CD14-positive monocyte (primary cell): ENCODE measurements around the gene TBC1D22A. TPM values are rescaled to one million over a fixed set of nuclear protein-coding genes. Genes with fewer than 3 reads are reported as not detected.

Source experiments
- DNase-seq, 3 donors: peaks; one replicate each; pipeline ENCODE4 v3.0.0-alpha.2; 2011 to 2022
- H2AFZ ChIP-seq: 2 replicates; pipeline ENCODE4 v1.6.0; 2012; ENCODE audit warnings: mild to moderate bottlenecking, low read depth, low read length, inconsistent platforms; ENCODE audit not compliant: insufficient read depth, poor library complexity, severe bottlenecking
- H3K27ac ChIP-seq, 2 donors: 1 replicate in 1 of 2; 2 replicates in 1 of 2; pipeline ENCODE4 v1.5.1; 2012 to 2013; ENCODE audit warnings: low read length in 2 of 2, control low read depth in 1 of 2, inconsistent platforms in 1 of 2, low read depth in 1 of 2, mild to moderate bottlenecking in 1 of 2
- H3K27me3 ChIP-seq, 2 donors: one replicate each; pipeline versions ENCODE4 v1.6.0 to v1.6.1; 2011 to 2013; ENCODE audit warnings: low read length in 2 of 2; ENCODE audit not compliant: control insufficient read depth in 2 of 2, insufficient read depth in 2 of 2
- H3K36me3 ChIP-seq, 2 donors: replicated peaks in 1 of 2; 1 replicate in 1 of 2; 2 replicates in 1 of 2; pipeline versions ENCODE4 v1.5.1 to v1.6.1; 2012 to 2013; ENCODE audit warnings: low read length in 2 of 2, control low read depth in 1 of 2, inconsistent platforms in 1 of 2, mild to moderate bottlenecking in 1 of 2; ENCODE audit not compliant: insufficient read depth in 2 of 2, control insufficient read depth in 1 of 2
- H3K4me1 ChIP-seq, 2 donors: 1 replicate in 1 of 2; 2 replicates in 1 of 2; pipeline versions ENCODE4 v1.5.1 to v1.6.1; 2012 to 2013; ENCODE audit warnings: low read length in 2 of 2, control low read depth in 1 of 2, inconsistent platforms in 1 of 2, mild to moderate bottlenecking in 1 of 2, moderate library complexity in 1 of 2; ENCODE audit not compliant: insufficient read depth in 2 of 2, control insufficient read depth in 1 of 2
- H3K4me2 ChIP-seq: replicated peaks from 2 replicates; pipeline ENCODE3; 2012; ENCODE audit warnings: low read length, moderate library complexity, mild to moderate bottlenecking; ENCODE audit not compliant: poor library complexity, severe bottlenecking; ENCODE audit errors: extremely low read depth
- H3K4me3 ChIP-seq, 3 experiments: fragments of 200-600 bp in 1 of 3; sonication (generic) in 1 of 3; replicated peaks in 1 of 3; 1 replicate in 2 of 3; 2 replicates in 1 of 3; pipeline ENCODE4 v1.5.1; 2011 to 2013; ENCODE audit warnings: low read length in 3 of 3, mild to moderate bottlenecking in 3 of 3, control low read depth in 2 of 3, low read depth in 2 of 3, inconsistent platforms in 1 of 3, moderate library complexity in 1 of 3
- H3K79me2 ChIP-seq: 2 replicates; pipeline ENCODE4 v1.6.0; 2012; ENCODE audit warnings: mild to moderate bottlenecking, control low read depth, inconsistent platforms, low read length, moderate library complexity; ENCODE audit not compliant: insufficient read depth
- H3K9ac ChIP-seq: 2 replicates; pipeline ENCODE4 v1.6.0; 2017; ENCODE audit warnings: low read length, mild to moderate bottlenecking; ENCODE audit not compliant: insufficient read depth, poor library complexity, severe bottlenecking
- H3K9me3 ChIP-seq, 2 donors: replicated peaks in 1 of 2; 1 replicate in 1 of 2; 2 replicates in 1 of 2; pipeline versions ENCODE4 v1.5.1 to v1.6.1; 2012 to 2013; ENCODE audit warnings: low read length in 2 of 2, control low read depth in 1 of 2; ENCODE audit not compliant: control insufficient read depth in 1 of 2, insufficient read depth in 1 of 2
- H4K20me1 ChIP-seq: 2 replicates; pipeline ENCODE4 v1.6.0; 2012; ENCODE audit warnings: mild to moderate bottlenecking, low read length, control low read depth, moderate library complexity; ENCODE audit not compliant: insufficient read depth
- H3K27ac Mint-ChIP-seq, 7 donors: one replicate each; pipeline ENCODE4 v1.8.0; 2020; ENCODE audit warnings: mild to moderate bottlenecking in 7 of 7, mixed read lengths in 7 of 7, moderate library complexity in 6 of 7, inconsistent platforms in 2 of 7
- H3K27me3 Mint-ChIP-seq, 3 donors: one replicate each; pipeline ENCODE4 v1.8.0; 2021 to 2022; ENCODE audit warnings: low read depth in 3 of 3, mild to moderate bottlenecking in 3 of 3, mixed read lengths in 3 of 3, moderate library complexity in 3 of 3, inconsistent platforms in 1 of 3
- H3K36me3 Mint-ChIP-seq, 2 donors: one replicate each; pipeline ENCODE4 v1.8.0; 2020; ENCODE audit warnings: mixed read lengths in 2 of 2, inconsistent platforms in 1 of 2, mild to moderate bottlenecking in 1 of 2
- H3K4me1 Mint-ChIP-seq: one replicate; pipeline ENCODE4 v1.8.0; 2020; ENCODE audit warnings: mild to moderate bottlenecking, mixed read lengths
- H3K4me3 Mint-ChIP-seq, 2 donors: one replicate each; pipeline ENCODE4 v1.8.0; 2020; ENCODE audit warnings: mild to moderate bottlenecking in 2 of 2, mixed read lengths in 2 of 2, moderate library complexity in 1 of 2
- H3K9me3 Mint-ChIP-seq, 7 donors: one replicate each; pipeline ENCODE4 v1.8.0; 2020 to 2022; ENCODE audit warnings: mixed read lengths in 7 of 7, mild to moderate bottlenecking in 6 of 7, moderate library complexity in 6 of 7, inconsistent platforms in 2 of 7
- CTCF ChIP-seq: fragments of 200-600 bp; IDR thresholded peaks from one replicate; pipeline ENCODE4 v1.8.0; 2022; ENCODE audit warnings: antibody characterized with exemption, mild to moderate bottlenecking
- WGBS: methylation state at CpG from one replicate; pipeline ENCODE4 v1.1.5; 2013; ENCODE audit warnings: missing lambda C conversion rate; ENCODE audit not compliant: insufficient coverage; 5-methylcytosine and 5-hydroxymethylcytosine counted together
- intact Hi-C, 2 donors: fragments of 100-400 bp; cut with micrococcal nuclease; formaldehyde crosslinking; loops; one replicate each; pipeline versions ENCODE4 v1.15.0 to v1.15.1; 2023
- polyA plus RNA-seq, 3 donors: library from polyadenylated mRNA; depleted of rRNA in 1 of 3; unstranded in 2 of 3; stranded (reverse) in 1 of 3; fragments of 300-500 nt in 2 of 3; fragments of >200 nt in 1 of 3; fragmentation: Illumina TruSeq in 2 of 3; gene quantifications; 1 replicate in 2 of 3; 2 replicates in 1 of 3; pipeline ENCODE4 v1.2.3, GENCODE V29; 2012 to 2021

Gene TBC1D22A
- polyA plus RNA-seq, 3 donors = 25.9 to 36.2 (median 29.5) TPM

GRCh38 chr22:47036352-47036751 is 273.9 kb downstream of the TBC1D22A start:
- Mint-ChIP-seq H3K9me3 (peaks cover 0 to 2% (median 0%) of the 10 kb centered on the region in 7 donors), H3K27me3 (peaks cover 0 to 5% (median 0%) of the 10 kb centered on the region in 3 donors), H3K27ac (no peak overlapping the region), H3K36me3 (peaks cover 41 to 55% of the 10 kb centered on the region in 2 donors), H3K4me3 (no peak overlapping the region), H3K4me1 (no peaks in the 10 kb centered on the region)
- no peaks in the 10 kb centered on the region for H3K9me3 ChIP-seq
- no peaks in the 10 kb centered on the region for H3K4me1 ChIP-seq
- H3K27ac ChIP-seq = no peak overlapping the region
- H3K4me3 ChIP-seq = no peak overlapping the region
- no peak overlapping the region for H2AFZ ChIP-seq
- H3K9ac ChIP-seq = no peak overlapping the region
- H3K27me3 ChIP-seq = no peaks in the 10 kb centered on the region
- H4K20me1 ChIP-seq = peaks cover 80% of the 10 kb centered on the region
- peaks cover 17 to 49% of the 10 kb centered on the region in 2 donors for H3K36me3 ChIP-seq
- intact Hi-C loops = no loop called here
- WGBS = 100% methylated on average over 5 of the region's 10 CpGs
- H3K79me2 ChIP-seq = no peaks in the 10 kb centered on the region
- H3K4me2 ChIP-seq = no peak overlapping the region
- DNase-seq = no peak
- no peak for TF ChIP-seq CTCF

- WGBS = over 99% methylated on average over 17 of the region's 20 CpGs
- H3K27ac ChIP-seq = no peak overlapping the region
- Mint-ChIP-seq H3K36me3 (peaks cover 38 to 51% of the 10 kb centered on the region in 2 donors), H3K4me1 (no peaks in the 10 kb centered on the region), H3K27ac (no peak overlapping the region), H3K4me3 (no peak overlapping the region), H3K27me3 (peaks cover 0 to 4% (median 0%) of the 10 kb centered on the region in 3 donors), H3K9me3 (peaks cover 0 to 2% (median 0%) of the 10 kb centered on the region in 7 donors)
- H3K36me3 ChIP-seq = peaks cover 17 to 47% of the 10 kb centered on the region in 2 donors
- no peaks in the 10 kb centered on the region for H3K4me1 ChIP-seq
- no peak overlapping the region for H3K9ac ChIP-seq
- H4K20me1 ChIP-seq = peaks cover 80% of the 10 kb centered on the region
- intact Hi-C loops = no loop called here
- no peak for TF ChIP-seq CTCF
- H3K9me3 ChIP-seq = no peaks in the 10 kb centered on the region
- no peaks in the 10 kb centered on the region for H3K27me3 ChIP-seq
- no peaks in the 10 kb centered on the region for H3K79me2 ChIP-seq
- no peak for DNase-seq
- no peak overlapping the region for H2AFZ ChIP-seq
- H3K4me3 ChIP-seq = no peak overlapping the region
- H3K4me2 ChIP-seq = no peak overlapping the region
These were observed 274.6 kb downstream of the TBC1D22A start for GRCh38 chr22:47036936-47037485.
